ENCODE measurements around the gene GOLGA2. TPM values are rescaled to one million over a fixed set of nuclear protein-coding genes. Genes with fewer than 3 reads are reported as not detected.

The GOLGA2 gene
- total RNA-seq, 1 experiment from 2014 or later = 51.0 TPM

- Mint-ChIP-seq H3K27me3 (ENCODE audit: low read depth) (no peaks in the 10 kb centered on the region; the same call in 1 of the 2 replicates), H3K4me1 (peaks cover 25 to 27% of the 10 kb centered on the region in 2 experiments), H3K4me3 (no peak overlapping the region), H3K27ac (no peak overlapping the region; a peak in 1 of 7 replicates), H3K9me3 (no peaks in the 10 kb centered on the region), H3K36me3 (ENCODE audit: insufficient read depth in 1 of 3, low read depth in 3 of 3) (peaks cover 4 to 7% (median 5%) of the 10 kb centered on the region in 3 experiments; a peak in 5 of 7 replicates)
- H3K56ac ChIP-seq (ENCODE audit: insufficient read length, low read depth, low read length) = no peak overlapping the region
- H3T11ph ChIP-seq (ENCODE audit: low read length) = no peak overlapping the region
- H2BK12ac ChIP-seq (ENCODE audit: insufficient read length, low read depth, low read length) = no peak overlapping the region
- H3K27ac ChIP-seq (ENCODE audit: insufficient read length, low read depth, low read length) = no peak overlapping the region
- H2AK5ac ChIP-seq (ENCODE audit: insufficient read length, low read length) = no peak overlapping the region
- H2AFZ ChIP-seq (ENCODE audit: low read length) = no peak overlapping the region
- H4K8ac ChIP-seq (replicated peaks; ENCODE audit: insufficient read length, low read depth, low read length) = no peak overlapping the region
- no peaks in the 10 kb centered on the region for H3K9me3 ChIP-seq (ENCODE audit: control insufficient read depth, low read depth, low read length)
- H3K27me3 ChIP-seq (ENCODE audit: insufficient read depth, low read length) = no peaks in the 10 kb centered on the region
- H3K79me2 ChIP-seq (ENCODE audit: insufficient read depth, low read length) = no peaks in the 10 kb centered on the region
- H3K4me2 ChIP-seq (ENCODE audit: insufficient read depth, insufficient read length, low read length) = no peak overlapping the region
- TF ChIP-seq CTCF (conservative IDR thresholded peaks at IDR 0.05) = no peak
- H2BK15ac ChIP-seq (ENCODE audit: low read depth, low read length) = no peak overlapping the region
- H3K79me1 ChIP-seq (ENCODE audit: insufficient read depth, low read depth, low read length, poor library complexity, severe bottlenecking) = no peaks in the 10 kb centered on the region
- no peak overlapping the region for H4K5ac ChIP-seq (ENCODE audit: insufficient read length, low read depth, low read length)
- H3K4me1 ChIP-seq (ENCODE audit: insufficient read depth, low read length) = peaks cover 6% of the 10 kb centered on the region; the same call in 1 of the 2 replicates
- no peak overlapping the region for H3K14ac ChIP-seq (ENCODE audit: insufficient read depth, low read length)
- no CpG with 5 or more reads among the region's 3 CpGs for WGBS (ENCODE audit: extremely low coverage, insufficient read length, low lambda C conversion rate)
- no peak overlapping the region for H3K23ac ChIP-seq (ENCODE audit: insufficient read length, low read depth, low read length)
- no peaks in the 10 kb centered on the region for H4K20me1 ChIP-seq (ENCODE audit: control insufficient read depth, insufficient read depth, insufficient read length)
- H3K9ac ChIP-seq (ENCODE audit: extremely low read depth, insufficient read length, low read length) = no peak overlapping the region
- no peak overlapping the region for H2BK120ac ChIP-seq (ENCODE audit: low read depth, low read length, poor library complexity, severe bottlenecking)
- no peak overlapping the region for H2BK5ac ChIP-seq (ENCODE audit: insufficient read length, low read length)
- no peak for DNase-seq
- peaks cover 8% of the 10 kb centered on the region for H3K23me2 ChIP-seq (ENCODE audit: insufficient read length, low read depth, low read length, poor library complexity, severe bottlenecking)
- no peak overlapping the region for H3K4ac ChIP-seq (ENCODE audit: low read depth, low read length)
- no peak overlapping the region for H4K91ac ChIP-seq (ENCODE audit: insufficient read length, low read depth, low read length)
- no peak overlapping the region for H2BK20ac ChIP-seq (ENCODE audit: low read depth, low read length, poor library complexity, severe bottlenecking)
- no peak overlapping the region for H3K18ac ChIP-seq (ENCODE audit: insufficient read length, low read depth, low read length)
Measured at GRCh38 chr9:128206484-128206883, 69.3 kb downstream of the GOLGA2 start.

Small RNAs within 50 kb of the gene (microRNA-seq; reads per million reads assigned to microRNA genes)
- gene MIR199B (ENCODE audit: borderline microRNAs expressed) = 4.1 reads per million, percentile 30 among the genes with 10 or more reads in this experiment
- gene MIR3154 (ENCODE audit: borderline microRNAs expressed) = not detected

Other genes starting within 250 kb of the GOLGA2 start
- 6.3 TPM in 2 replicates for gene NAIF1, start 208.7 kb downstream of the GOLGA2 start, total RNA-seq (2021)
- 16.0 and 16.9 TPM in 2 replicates for gene SLC25A25, start 207.8 kb downstream of the GOLGA2 start, total RNA-seq (2021)
- gene PTGES2, start 148.3 kb downstream of the GOLGA2 start, total RNA-seq (2021) = 60.4 and 63.9 TPM in 2 replicates
- not detected in 2 replicates for gene LCN2, start 126.6 kb downstream of the GOLGA2 start, total RNA-seq (2021)
- gene BBLN, start 115.7 kb downstream of the GOLGA2 start, total RNA-seq (2021) = 72.5 and 74.9 TPM in 2 replicates
- 101 and 104 TPM in 2 replicates for gene CIZ1, start 84.4 kb downstream of the GOLGA2 start, total RNA-seq (2021)
- 54.3 and 58.0 TPM in 2 replicates for gene DNM1, start 72.6 kb downstream of the GOLGA2 start, total RNA-seq (2021)
- gene SWI5, start 269 bp upstream of the GOLGA2 start, total RNA-seq (2021) = 25.0 and 25.6 TPM in 2 replicates
- 38.3 and 39.8 TPM in 2 replicates for gene TRUB2, start 46.4 kb upstream of the GOLGA2 start, total RNA-seq (2021)
- gene COQ4, start 46.8 kb upstream of the GOLGA2 start, total RNA-seq (2021) = 34.8 and 38.4 TPM in 2 replicates
- 17.0 and 17.2 TPM in 2 replicates for gene SLC27A4, start 64.5 kb upstream of the GOLGA2 start, total RNA-seq (2021)
- 46.1 and 46.6 TPM in 2 replicates for gene URM1, start 95.4 kb upstream of the GOLGA2 start, total RNA-seq (2021)
- gene CERCAM, start 144.8 kb upstream of the GOLGA2 start, total RNA-seq (2021) = 5.4 and 5.9 TPM in 2 replicates
- 15.7 and 16.7 TPM in 2 replicates for gene ODF2, start 180.0 kb upstream of the GOLGA2 start, total RNA-seq (2021)
- gene GLE1, start 228.7 kb upstream of the GOLGA2 start, total RNA-seq (2021) = 17.9 and 19.0 TPM in 2 replicates